Naive thymus-derived CD4-positive, alpha-beta T cell (primary cell): ENCODE measurements around the gene SF3B2. TPM values are rescaled to one million over a fixed set of nuclear protein-coding genes. Genes with fewer than 3 reads are reported as not detected.

Source experiments
- ATAC-seq: fragments of 150-1000 bp; cut with Tn5 transposase; 2 replicates; pipeline ENCODE4 v1.10.0; 2021; ENCODE audit warnings: mild to moderate bottlenecking, moderate library complexity
- CTCF ChIA-PET: fragments of 350-600 bp; sonication (Branson Sonifier 250); formaldehyde crosslinking; loops from one replicate; lab custom pipeline; 2021; ENCODE audit warnings: antibody characterized with exemption; lab: Charles Lee
- POLR2A ChIA-PET: fragments of 350-600 bp; sonication (Branson Sonifier 250); formaldehyde crosslinking; loops from one replicate; lab custom pipeline; 2021; ENCODE audit warnings: antibody characterized with exemption, inconsistent platforms; lab: Charles Lee
- DNase-seq, 9 donors: peaks; one replicate each; pipeline versions ENCODE4 v3.0.0 to v3.0.0-alpha.2; 2020 to 2022; ENCODE audit warnings: mixed read lengths in 1 of 9
- H3K27ac ChIP-seq: one replicate; pipeline ENCODE4 v1.7.0; 2013; ENCODE audit warnings: mild to moderate bottlenecking, low read depth, low read length, moderate library complexity
- H3K27me3 ChIP-seq, 2 donors: one replicate each; pipeline ENCODE4 v1.7.0; 2013; ENCODE audit warnings: low read length in 2 of 2, mild to moderate bottlenecking in 2 of 2, moderate library complexity in 2 of 2; ENCODE audit not compliant: control insufficient read depth in 2 of 2, insufficient read depth in 2 of 2
- H3K36me3 ChIP-seq, 3 experiments: 1 replicate in 2 of 3; 2 replicates in 1 of 3; pipeline ENCODE4 v1.7.0; 2013; ENCODE audit warnings: low read length in 3 of 3, mild to moderate bottlenecking in 3 of 3, moderate library complexity in 1 of 3; ENCODE audit not compliant: insufficient read depth in 3 of 3, control insufficient read depth in 2 of 3
- H3K4me1 ChIP-seq, 2 donors: one replicate each; pipeline ENCODE4 v1.7.0; 2013; ENCODE audit warnings: low read length in 2 of 2, mild to moderate bottlenecking in 2 of 2, moderate library complexity in 1 of 2; ENCODE audit not compliant: control insufficient read depth in 2 of 2, insufficient read depth in 2 of 2
- H3K4me3 ChIP-seq: 2 replicates; pipeline ENCODE4 v1.7.0; 2013; ENCODE audit warnings: mild to moderate bottlenecking, low read length
- H3K9me3 ChIP-seq, 3 experiments: 1 replicate in 2 of 3; 2 replicates in 1 of 3; pipeline ENCODE4 v1.7.0; 2013; ENCODE audit warnings: low read length in 3 of 3; ENCODE audit not compliant: control insufficient read depth in 2 of 3
- H3K27ac Mint-ChIP-seq, 9 donors: one replicate each; pipeline ENCODE4 v1.8.0; 2020 to 2022; ENCODE audit warnings: mixed read lengths in 9 of 9, mild to moderate bottlenecking in 8 of 9, moderate library complexity in 5 of 9, inconsistent platforms in 2 of 9
- H3K27me3 Mint-ChIP-seq, 5 donors: one replicate each; pipeline ENCODE4 v1.8.0; 2021 to 2022; ENCODE audit warnings: mixed read lengths in 5 of 5, mild to moderate bottlenecking in 1 of 5
- H3K36me3 Mint-ChIP-seq, 5 donors: one replicate each; pipeline ENCODE4 v1.8.0; 2020 to 2022; ENCODE audit warnings: mixed read lengths in 5 of 5, mild to moderate bottlenecking in 3 of 5, inconsistent platforms in 1 of 5
- H3K4me1 Mint-ChIP-seq, 7 donors: one replicate each; pipeline ENCODE4 v1.8.0; 2020 to 2022; ENCODE audit warnings: mixed read lengths in 7 of 7, mild to moderate bottlenecking in 3 of 7, inconsistent platforms in 1 of 7
- H3K4me3 Mint-ChIP-seq, 10 donors: one replicate each; pipeline ENCODE4 v1.8.0; 2020 to 2022; ENCODE audit warnings: mild to moderate bottlenecking in 10 of 10, mixed read lengths in 10 of 10, moderate library complexity in 6 of 10, inconsistent platforms in 2 of 10
- H3K9me3 Mint-ChIP-seq, 11 donors: one replicate each; pipeline ENCODE4 v1.8.0; 2020 to 2022; ENCODE audit warnings: mixed read lengths in 11 of 11, mild to moderate bottlenecking in 4 of 11, inconsistent platforms in 1 of 11, moderate library complexity in 1 of 11
- intact Hi-C, 2 donors: fragments of 100-400 bp; cut with micrococcal nuclease; formaldehyde crosslinking; loops; one replicate each; pipeline ENCODE4 v1.15.1; 2023
- polyA plus RNA-seq, 2 donors: library from polyadenylated mRNA; unstranded; fragments of 300-500 nt; fragmentation: Illumina TruSeq; gene quantifications; one replicate each; pipeline ENCODE4 v1.2.3, GENCODE V29; 2021
- total RNA-seq, 6 experiments: library from RNA in 5 of 6; stranded (reverse) in 5 of 6; gene quantifications; 1 replicate in 5 of 6; 2 replicates in 1 of 6; pipeline ENCODE4 v1.2.3 and lab custom pipeline; 2021 to 2026

SF3B2 gene
- total and polyA plus RNA-seq, 7 experiments from 2014 or later: 81.8 to 248 (median 201) TPM

GRCh38 chr11:66052664-66052982 lies 459 bp downstream of the SF3B2 start:
- Mint-ChIP-seq H3K27ac (peak overlapping the region; percentile 95 to 99 (median 98)), H3K27me3 (peaks cover 0 to 9% (median 0%) of the 10 kb centered on the region in 5 donors), H3K36me3 (peaks cover 4 to 32% (median 14%) of the 10 kb centered on the region in 5 donors), H3K4me3 (peak overlapping the region; percentile 95 to 100 (median 98)), H3K4me1 (peaks cover 17 to 44% (median 38%) of the 10 kb centered on the region in 7 donors), H3K9me3 (peaks cover 0 to 2% (median 0%) of the 10 kb centered on the region in 11 donors)
- Histone ChIP-seq H3K27ac (peak overlapping the region; percentile 93), H3K36me3 (peaks cover 12 to 46% (median 24%) of the 10 kb centered on the region in 3 experiments), H3K4me1 (peaks cover 14 to 18% of the 10 kb centered on the region in 2 donors), H3K4me3 (peak overlapping the region; percentile 88), H3K27me3 (no peaks in the 10 kb centered on the region), H3K9me3 (no peaks in the 10 kb centered on the region)
- no peak for DNase-seq
- CTCF ChIA-PET: interaction anchor here (0.5 to 5.7 kb wide), 9 partner anchors 9 to 193 kb away, joined by 3 to 36 read pairs (median 3); partner anchors contain the start of gene MUS81
- POLR2A ChIA-PET: interaction anchor here (0.6 to 3.8 kb wide), 16 partner anchors 11 to 737 kb away, joined by 3 to 37 read pairs (median 5); partner anchors contain the start of genes BANF1, CCDC85B, EIF1AD and KAT5
- intact Hi-C loops: loop anchor here (1.0 to 10.0 kb wide), 10 partner anchors 49 to 482 kb away; partner anchors contain the start of genes BANF1 (in 2 of the 2), CFL1 (in 2 of the 2), EIF1AD (in 2 of the 2) and FOSL1 (in 1 of the 2)
- ATAC-seq: no peak

- peak overlapping the region in 4 of 9 donors; percentile 34 to 81 (median 60) for H3K27ac Mint-ChIP-seq
- Histone ChIP-seq H3K4me3 (no peak overlapping the region), H3K9me3 (no peaks in the 10 kb centered on the region), H3K36me3 (peaks cover 31 to 69% (median 46%) of the 10 kb centered on the region in 3 experiments), H3K4me1 (peaks cover 14% of the 10 kb centered on the region in 2 donors), H3K27ac (no peak overlapping the region), H3K27me3 (no peaks in the 10 kb centered on the region)
- DNase-seq: no peak
- ChIA-PET CTCF (interaction anchor here (0.8 to 5.7 kb wide), 3 partner anchors 10 to 79 kb away, joined by 3 to 36 read pairs (median 20); no protein-coding TSS in a partner anchor), POLR2A (interaction anchor here (0.8 to 1.7 kb wide), 3 partner anchors 14 to 53 kb away, joined by 3 to 9 read pairs (median 3); partner anchors contain the start of gene BANF1)
- H3K4me3 Mint-ChIP-seq: peak overlapping the region in 2 of 10 donors; percentile 40 to 61
- H3K9me3 Mint-ChIP-seq: peaks cover 0 to 2% (median 0%) of the 10 kb centered on the region in 11 donors
- intact Hi-C loops: loop anchor here in 1 of 2 donors (10.0 kb wide), 2 partner anchors 150 to 230 kb away; partner anchors contain the start of genes FOSL1 and YIF1A
- ATAC-seq: no peak
- H3K27me3 Mint-ChIP-seq: no peaks in the 10 kb centered on the region
- peaks cover 4 to 47% (median 26%) of the 10 kb centered on the region in 5 donors for H3K36me3 Mint-ChIP-seq
- peaks cover 19 to 41% (median 33%) of the 10 kb centered on the region in 7 donors for H3K4me1 Mint-ChIP-seq
These were observed 2.9 kb downstream of the SF3B2 start for GRCh38 chr11:66055021-66055420.

GRCh38 chr11:66056501-66056900 lies 4.3 kb downstream of the SF3B2 start:
- intact Hi-C loops: loop anchor here in 1 of 2 donors (10.0 kb wide), 2 partner anchors 152 to 228 kb away; partner anchors contain the start of genes FOSL1 and YIF1A
- H3K36me3 Mint-ChIP-seq: peaks cover 9 to 59% (median 39%) of the 10 kb centered on the region in 5 donors
- no peaks in the 10 kb centered on the region for H3K9me3 ChIP-seq
- peaks cover 0 to 2% (median 0%) of the 10 kb centered on the region in 11 donors for H3K9me3 Mint-ChIP-seq
- H3K4me1 ChIP-seq: peaks cover 10 to 11% of the 10 kb centered on the region in 2 donors
- ATAC-seq (no peak), DNase-seq (no peak)
- H3K27ac ChIP-seq: no peak overlapping the region
- H3K4me1 Mint-ChIP-seq: peaks cover 14 to 37% (median 33%) of the 10 kb centered on the region in 7 donors
- peak overlapping the region in 1 of 10 donors; percentile 25 for H3K4me3 Mint-ChIP-seq
- no peaks in the 10 kb centered on the region for H3K27me3 ChIP-seq
- no peaks in the 10 kb centered on the region for H3K27me3 Mint-ChIP-seq
- H3K27ac Mint-ChIP-seq: peak overlapping the region in 2 of 9 donors; percentile 25 to 33
- POLR2A ChIA-PET: interaction anchor here (1.3 kb wide), 1 partner anchor 14 kb away, joined by 3 read pairs; no protein-coding TSS in a partner anchor
- CTCF ChIA-PET: interaction anchor here (4.3 to 5.7 kb wide), 2 partner anchors 12 kb away, joined by 20 to 36 read pairs; no protein-coding TSS in a partner anchor
- no peak overlapping the region for H3K4me3 ChIP-seq
- H3K36me3 ChIP-seq: peaks cover 41 to 84% (median 60%) of the 10 kb centered on the region in 3 experiments

GRCh38 chr11:66059966-66060680 lies 8.0 kb downstream of the SF3B2 start:
- Histone ChIP-seq H3K4me3 (no peak overlapping the region), H3K27ac (no peak overlapping the region), H3K9me3 (no peaks in the 10 kb centered on the region), H3K36me3 (peaks cover 44 to 98% (median 83%) of the 10 kb centered on the region in 3 experiments), H3K4me1 (no peaks in the 10 kb centered on the region), H3K27me3 (no peaks in the 10 kb centered on the region)
- Mint-ChIP-seq H3K4me3 (no peak overlapping the region), H3K27me3 (no peaks in the 10 kb centered on the region), H3K4me1 (peaks cover 11 to 34% (median 24%) of the 10 kb centered on the region in 7 donors), H3K9me3 (peaks cover 0 to 6% (median 0%) of the 10 kb centered on the region in 11 donors), H3K36me3 (peaks cover 28 to 73% (median 61%) of the 10 kb centered on the region in 5 donors), H3K27ac (peak overlapping the region in 6 of 9 donors; percentile 19 to 81 (median 56))
- intact Hi-C loops: loop anchor here in 1 of 2 donors (10.0 kb wide), 2 partner anchors 155 to 225 kb away; partner anchors contain the start of genes FOSL1 and YIF1A
- DNase-seq (no peak), ATAC-seq (no peak)
- CTCF ChIA-PET: interaction anchor here (0.9 kb wide), 1 partner anchor 9 kb away, joined by 3 read pairs; no protein-coding TSS in a partner anchor
- POLR2A ChIA-PET: interaction anchor here (1.7 kb wide), 1 partner anchor 9 kb away, joined by 5 read pairs; no protein-coding TSS in a partner anchor

GRCh38 chr11:66061268-66061667 lies 9.1 kb downstream of the SF3B2 start:
- Histone ChIP-seq H3K4me1 (no peaks in the 10 kb centered on the region), H3K36me3 (peaks cover 44 to 94% (median 75%) of the 10 kb centered on the region in 3 experiments), H3K4me3 (no peak overlapping the region), H3K27me3 (no peaks in the 10 kb centered on the region), H3K9me3 (no peaks in the 10 kb centered on the region), H3K27ac (no peak overlapping the region)
- Mint-ChIP-seq H3K4me1 (peaks cover 11 to 33% (median 26%) of the 10 kb centered on the region in 7 donors), H3K4me3 (no peak overlapping the region), H3K27me3 (no peaks in the 10 kb centered on the region), H3K27ac (peak overlapping the region in 4 of 9 donors; percentile 35 to 58 (median 48)), H3K9me3 (peaks cover 0 to 8% (median 0%) of the 10 kb centered on the region in 11 donors), H3K36me3 (peaks cover 31 to 73% (median 65%) of the 10 kb centered on the region in 5 donors)
- intact Hi-C loops: no loop called here
- ATAC-seq (no peak), DNase-seq (no peak)
- ChIA-PET POLR2A (no interaction called here), CTCF (no interaction called here)

GRCh38 chr11:66062408-66062807 lies 10.2 kb downstream of the SF3B2 start:
- Histone ChIP-seq H3K27ac (no peak overlapping the region), H3K4me1 (no peaks in the 10 kb centered on the region), H3K9me3 (no peaks in the 10 kb centered on the region), H3K4me3 (no peak overlapping the region), H3K27me3 (no peaks in the 10 kb centered on the region), H3K36me3 (peaks cover 40 to 94% (median 73%) of the 10 kb centered on the region in 3 experiments)
- no peaks in the 10 kb centered on the region for H3K27me3 Mint-ChIP-seq
- peaks cover 0 to 8% (median 0%) of the 10 kb centered on the region in 11 donors for H3K9me3 Mint-ChIP-seq
- ChIA-PET POLR2A (interaction anchor here (0.6 kb wide), 1 partner anchor 133 kb away, joined by 4 read pairs; no protein-coding TSS in a partner anchor), CTCF (no interaction called here)
- no peak for ATAC-seq
- H3K4me1 Mint-ChIP-seq: peaks cover 21 to 44% (median 37%) of the 10 kb centered on the region in 7 donors
- peak overlapping the region in 3 of 9 donors; percentile 70 to 84 (median 76) for H3K27ac Mint-ChIP-seq
- H3K4me3 Mint-ChIP-seq: no peak overlapping the region
- intact Hi-C loops: no loop called here
- DNase-seq: no peak
- H3K36me3 Mint-ChIP-seq: peaks cover 27 to 73% (median 67%) of the 10 kb centered on the region in 5 donors
